ENCODE data around the gene ARPC5L.

The ARPC5L gene

DNA sequence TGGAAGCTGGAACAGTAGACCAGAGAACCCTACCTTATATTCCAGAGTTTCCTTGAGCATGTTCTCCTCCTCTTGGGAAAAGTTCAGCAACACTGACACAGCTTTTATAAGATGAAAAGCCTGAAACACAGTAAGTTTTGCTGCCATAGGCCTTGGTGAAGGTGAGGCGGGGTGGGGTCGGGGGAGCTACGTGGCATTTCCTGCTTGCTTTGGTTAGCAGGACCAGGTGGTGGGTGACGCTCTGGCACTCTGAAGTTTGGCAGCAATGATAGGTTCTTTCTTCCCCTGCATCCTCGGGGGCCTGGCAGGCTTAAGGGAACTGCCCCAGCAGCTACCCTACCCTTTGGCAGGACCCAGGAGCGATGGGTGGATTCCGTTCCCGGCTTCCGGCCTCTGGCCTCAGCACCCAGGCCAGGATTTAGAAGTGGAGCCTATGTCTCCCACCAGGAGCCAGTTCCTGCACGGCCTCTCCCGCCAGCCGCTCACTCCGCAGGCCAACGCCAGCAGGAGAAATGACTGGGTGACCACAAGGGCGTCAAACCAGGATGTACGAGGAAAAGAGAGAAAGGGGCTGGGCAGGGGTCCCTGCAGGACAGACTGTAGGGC is 19.3 kb downstream of the ARPC5L start:
- no peaks in the 10 kb centered on the region for H4K20me1 ChIP-seq (ENCODE audit: low read depth, low read length)
- no peaks in the 10 kb centered on the region for H3K9me2 ChIP-seq (replicated peaks; ENCODE audit: insufficient read depth, low read length)
- no peak overlapping the region for H2AFZ ChIP-seq (ENCODE audit: low read depth, low read length, severe bottlenecking)
- H3K4me2 ChIP-seq (ENCODE audit: low read depth, low read length, poor library complexity, severe bottlenecking), result no peak overlapping the region
- peaks cover 3% of the 10 kb centered on the region; the same call in 1 of the 2 replicates for H3K36me3 ChIP-seq (ENCODE audit: low read length)
- H3K9ac ChIP-seq (ENCODE audit: low read length), result no peak overlapping the region
- no peaks in the 10 kb centered on the region for H3K27me3 ChIP-seq (ENCODE audit: low read length)
- no peaks in the 10 kb centered on the region for H3K79me2 ChIP-seq (ENCODE audit: insufficient read depth, low read length)
- H3K27ac ChIP-seq (ENCODE audit: low read depth, low read length), result no peak overlapping the region
- H3K9me3 ChIP-seq (ENCODE audit: insufficient read depth, low read length), result no peaks in the 10 kb centered on the region
- H3F3A ChIP-seq (ENCODE audit: insufficient read depth), result peaks cover 22% of the 10 kb centered on the region
- TF ChIP-seq, protein P1, sequence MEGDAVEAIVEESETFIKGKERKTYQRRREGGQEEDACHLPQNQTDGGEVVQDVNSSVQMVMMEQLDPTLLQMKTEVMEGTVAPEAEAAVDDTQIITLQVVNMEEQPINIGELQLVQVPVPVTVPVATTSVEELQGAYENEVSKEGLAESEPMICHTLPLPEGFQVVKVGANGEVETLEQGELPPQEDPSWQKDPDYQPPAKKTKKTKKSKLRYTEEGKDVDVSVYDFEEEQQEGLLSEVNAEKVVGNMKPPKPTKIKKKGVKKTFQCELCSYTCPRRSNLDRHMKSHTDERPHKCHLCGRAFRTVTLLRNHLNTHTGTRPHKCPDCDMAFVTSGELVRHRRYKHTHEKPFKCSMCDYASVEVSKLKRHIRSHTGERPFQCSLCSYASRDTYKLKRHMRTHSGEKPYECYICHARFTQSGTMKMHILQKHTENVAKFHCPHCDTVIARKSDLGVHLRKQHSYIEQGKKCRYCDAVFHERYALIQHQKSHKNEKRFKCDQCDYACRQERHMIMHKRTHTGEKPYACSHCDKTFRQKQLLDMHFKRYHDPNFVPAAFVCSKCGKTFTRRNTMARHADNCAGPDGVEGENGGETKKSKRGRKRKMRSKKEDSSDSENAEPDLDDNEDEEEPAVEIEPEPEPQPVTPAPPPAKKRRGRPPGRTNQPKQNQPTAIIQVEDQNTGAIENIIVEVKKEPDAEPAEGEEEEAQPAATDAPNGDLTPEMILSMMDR (IDR thresholded peaks at IDR 0.05; ENCODE audit: insufficient read depth, low read length, poor library complexity, severe bottlenecking), result no peak
- TF ChIP-seq EZH2phosphoT487 (conservative IDR thresholded peaks at IDR 0.05; ENCODE audit: low read length), result no peak
- no peak overlapping the region for H3K4me3 ChIP-seq (ENCODE audit: insufficient read depth, low read length, poor library complexity, severe bottlenecking)

DNA sequence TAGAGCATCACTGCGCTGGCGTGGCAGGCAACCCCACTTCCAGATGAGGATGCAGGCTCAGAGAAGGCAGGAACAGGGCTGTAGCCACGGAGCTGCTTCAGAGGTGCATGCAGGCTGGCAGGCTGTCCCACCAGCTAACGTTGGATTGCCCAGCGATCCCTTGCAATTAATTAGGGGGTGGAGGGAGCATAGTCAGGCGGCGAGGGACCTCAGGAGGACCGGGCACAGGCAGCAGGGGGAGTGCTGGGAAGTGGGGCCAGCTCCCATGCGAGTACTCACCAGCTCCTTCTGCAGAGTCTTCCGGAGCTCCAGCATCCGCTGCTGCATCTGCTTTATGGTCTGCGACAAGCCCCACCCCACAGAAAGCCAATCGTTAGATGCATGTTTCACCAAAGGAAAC is 20.3 kb downstream of the ARPC5L start:
- H3K9me3 ChIP-seq (ENCODE audit: insufficient read depth, low read length), result no peaks in the 10 kb centered on the region
- H3K4me3 ChIP-seq (ENCODE audit: insufficient read depth, low read length, poor library complexity, severe bottlenecking), result no peak overlapping the region
- H3K36me3 ChIP-seq (ENCODE audit: low read length), result peaks cover 3% of the 10 kb centered on the region; the same call in 1 of the 2 replicates
- H3K27ac ChIP-seq (ENCODE audit: low read depth, low read length), result no peak overlapping the region
- peaks cover 17% of the 10 kb centered on the region for H3F3A ChIP-seq (ENCODE audit: insufficient read depth)
- no peak overlapping the region for H3K9ac ChIP-seq (ENCODE audit: low read length)
- H4K20me1 ChIP-seq (ENCODE audit: low read depth, low read length), result no peaks in the 10 kb centered on the region
- H2AFZ ChIP-seq (ENCODE audit: low read depth, low read length, severe bottlenecking), result no peak overlapping the region
- no peaks in the 10 kb centered on the region for H3K27me3 ChIP-seq (ENCODE audit: low read length)
- TF ChIP-seq, protein P1 (IDR thresholded peaks at IDR 0.05; ENCODE audit: insufficient read depth, low read length, poor library complexity, severe bottlenecking), result no peak
- no peak for TF ChIP-seq EZH2phosphoT487 (conservative IDR thresholded peaks at IDR 0.05; ENCODE audit: low read length)
- no peaks in the 10 kb centered on the region for H3K79me2 ChIP-seq (ENCODE audit: insufficient read depth, low read length)
- H3K9me2 ChIP-seq (replicated peaks; ENCODE audit: insufficient read depth, low read length), result no peaks in the 10 kb centered on the region
- no peak overlapping the region for H3K4me2 ChIP-seq (ENCODE audit: low read depth, low read length, poor library complexity, severe bottlenecking)

DNA sequence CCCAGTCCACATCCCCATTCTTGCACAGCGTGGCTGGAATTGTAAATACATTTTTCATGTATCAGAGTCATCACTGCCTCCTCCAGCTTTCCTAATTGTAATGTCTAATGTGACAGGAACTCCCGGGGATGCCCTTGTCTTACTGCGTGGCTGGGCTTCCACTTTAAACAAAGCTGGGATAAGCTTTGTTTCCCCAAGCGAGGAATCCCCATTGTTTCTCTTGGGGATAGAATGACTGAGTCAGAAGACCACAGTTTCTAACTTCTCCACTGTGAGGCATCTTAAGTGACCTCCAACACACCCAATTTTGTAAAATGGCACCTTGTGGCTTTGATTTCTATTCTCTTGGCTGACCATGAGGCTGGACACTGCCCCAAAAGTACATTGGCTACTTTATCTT is 22.4 kb downstream of the ARPC5L start:
- Histone ChIP-seq H3K4me3 (ENCODE audit: insufficient read depth, low read length, poor library complexity, severe bottlenecking) (no peak overlapping the region), H3K9me3 (ENCODE audit: insufficient read depth, low read length) (no peaks in the 10 kb centered on the region), H3K27me3 (ENCODE audit: low read length) (no peaks in the 10 kb centered on the region), H3K79me2 (ENCODE audit: insufficient read depth, low read length) (no peaks in the 10 kb centered on the region), H3F3A (ENCODE audit: insufficient read depth) (peaks cover 6% of the 10 kb centered on the region; the same call in 1 of the 2 replicates), H4K20me1 (ENCODE audit: low read depth, low read length) (no peaks in the 10 kb centered on the region), H3K4me2 (ENCODE audit: low read depth, low read length, poor library complexity, severe bottlenecking) (no peak overlapping the region), H3K9ac (ENCODE audit: low read length) (no peak overlapping the region), H2AFZ (ENCODE audit: low read depth, low read length, severe bottlenecking) (no peak overlapping the region), H3K36me3 (ENCODE audit: low read length) (no peaks in the 10 kb centered on the region), H3K9me2 (replicated peaks; ENCODE audit: insufficient read depth, low read length) (no peaks in the 10 kb centered on the region), H3K27ac (ENCODE audit: low read depth, low read length) (no peak overlapping the region)
- TF ChIP-seq EZH2phosphoT487 (conservative IDR thresholded peaks at IDR 0.05; ENCODE audit: low read length), result no peak
- TF ChIP-seq, protein P1 (IDR thresholded peaks at IDR 0.05; ENCODE audit: insufficient read depth, low read length, poor library complexity, severe bottlenecking), result no peak

Measured in SU-DHL-6 (cell line).